ENCODE results near the gene CCDC78.
"Not testable (repeated sequence)": the region's sequence is repeated elsewhere in the genome, so short reads cannot be mapped to it uniquely, and the experiment has no call there.

Gene CCDC78

DNA sequence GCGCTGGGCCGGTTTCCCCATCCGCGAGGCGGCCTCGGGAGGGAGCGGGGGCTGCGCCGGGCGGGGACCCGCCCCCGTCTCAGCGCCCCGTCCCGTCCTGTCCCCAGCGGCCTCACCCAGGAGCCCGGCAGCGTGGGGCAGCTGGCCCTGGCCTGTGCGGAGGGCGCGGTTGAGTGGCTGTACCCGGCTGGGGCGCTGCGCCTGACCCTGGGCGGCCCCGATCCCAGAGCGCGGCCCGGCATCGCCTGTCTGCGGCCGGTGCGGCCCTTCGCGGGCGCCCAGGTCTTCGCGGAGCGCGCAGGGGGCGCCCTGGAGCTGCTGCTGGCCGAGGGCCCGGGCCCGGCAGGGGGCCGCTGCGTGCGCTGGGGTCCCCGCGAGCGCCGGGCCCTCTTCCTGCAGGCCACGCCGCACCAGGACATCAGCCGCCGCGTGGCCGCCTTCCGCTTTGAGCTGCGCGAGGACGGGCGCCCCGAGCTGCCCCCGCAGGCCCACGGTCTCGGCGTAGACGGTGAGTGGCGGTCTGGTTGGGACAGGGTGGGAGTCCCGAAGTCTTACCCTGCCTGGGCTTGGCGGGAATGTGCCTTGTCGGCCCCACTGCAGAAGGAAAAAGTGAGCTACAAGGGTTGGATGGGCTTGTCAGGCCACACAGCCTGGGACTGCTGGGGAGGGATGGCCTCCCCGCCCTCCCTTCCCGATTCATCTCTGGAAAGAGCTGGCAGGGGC, 10.6 kb downstream of the CCDC78 start:
- Mint-ChIP-seq H3K4me1 (ENCODE audit: low read depth) (peaks cover 27% of the 10 kb centered on the region), H3K4me3 (peak overlapping the region; percentile 67), H3K36me3 (ENCODE audit: low read depth) (no peaks in the 10 kb centered on the region), H3K27ac (no peak overlapping the region), H3K27me3 (peaks cover 12% of the 10 kb centered on the region), H3K9me3 (no peaks in the 10 kb centered on the region)

GRCh38 chr16:714558-715476, 11.4 kb downstream of the CCDC78 start, which contains the start of gene METRN:
Gene METRN, plus strand, starts transcription at chr16:715118. Its CDS starts 172 bp downstream, at chr16:715290.
- Mint-ChIP-seq H3K4me3 (peak within 1 kb of the TSS; percentile 67), H3K9me3 (no peaks in the 10 kb centered on the region), H3K4me1 (ENCODE audit: low read depth) (peaks cover 20% of the 10 kb centered on the region), H3K27ac (no peak within 1 kb of the TSS), H3K36me3 (ENCODE audit: low read depth) (no peaks in the 10 kb centered on the region), H3K27me3 (peaks cover 18% of the 10 kb centered on the region)

DNA sequence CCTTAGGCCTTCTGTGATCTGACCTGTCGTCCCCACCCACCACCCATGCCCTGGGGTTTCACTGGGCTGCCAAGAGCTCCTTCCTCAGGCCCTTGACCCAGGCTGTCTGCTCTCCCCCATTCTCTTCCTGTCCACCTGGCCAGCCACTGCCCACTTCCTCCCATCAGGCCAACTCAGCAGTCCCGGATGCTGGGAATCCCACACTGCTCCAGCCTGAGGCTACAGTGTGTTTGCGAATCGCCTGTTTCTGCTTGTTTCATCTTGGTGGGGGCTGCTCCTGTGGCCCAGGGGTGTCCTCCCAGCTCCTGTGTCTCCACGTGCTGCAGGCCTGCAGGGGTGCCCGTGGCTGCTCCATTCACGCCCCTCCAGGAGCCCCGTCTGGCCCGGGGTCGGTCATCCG, 12.2 kb downstream of the CCDC78 start:
- no peak overlapping the region for H3K27ac Mint-ChIP-seq
- H3K9me3 Mint-ChIP-seq, result no peaks in the 10 kb centered on the region
- peaks cover 12% of the 10 kb centered on the region for H3K4me1 Mint-ChIP-seq (ENCODE audit: low read depth)
- no peak overlapping the region for H3K4me3 Mint-ChIP-seq
- no peaks in the 10 kb centered on the region for H3K36me3 Mint-ChIP-seq (ENCODE audit: low read depth)
- H3K27me3 Mint-ChIP-seq, result peaks cover 24% of the 10 kb centered on the region

GRCh38 chr16:712740-713250, 13.4 kb downstream of the CCDC78 start:
- H3K9me3 Mint-ChIP-seq; H3K4me1 Mint-ChIP-seq (ENCODE audit: low read depth); H3K36me3 Mint-ChIP-seq (ENCODE audit: low read depth); H3K27ac Mint-ChIP-seq; H3K4me3 Mint-ChIP-seq: not testable (repeated sequence)
- H3K27me3 Mint-ChIP-seq, result peaks cover 32% of the 10 kb centered on the region

GRCh38 chr16:711548-712320, 14.5 kb downstream of the CCDC78 start:
- peaks cover 7% of the 10 kb centered on the region for H3K4me1 Mint-ChIP-seq (ENCODE audit: low read depth)
- no peak overlapping the region for H3K27ac Mint-ChIP-seq
- no peaks in the 10 kb centered on the region for H3K36me3 Mint-ChIP-seq (ENCODE audit: low read depth)
- H3K4me3 Mint-ChIP-seq, result no peak overlapping the region
- H3K27me3 Mint-ChIP-seq, result peaks cover 39% of the 10 kb centered on the region
- H3K9me3 Mint-ChIP-seq, result no peaks in the 10 kb centered on the region

GRCh38 chr16:711084-711483, 15.2 kb downstream of the CCDC78 start:
- H3K9me3 Mint-ChIP-seq, result no peaks in the 10 kb centered on the region
- no peaks in the 10 kb centered on the region for H3K36me3 Mint-ChIP-seq (ENCODE audit: low read depth)
- peaks cover 3% of the 10 kb centered on the region for H3K4me1 Mint-ChIP-seq (ENCODE audit: low read depth)
- no peak overlapping the region for H3K4me3 Mint-ChIP-seq
- H3K27ac Mint-ChIP-seq, result no peak overlapping the region
- peaks cover 45% of the 10 kb centered on the region for H3K27me3 Mint-ChIP-seq

DNA sequence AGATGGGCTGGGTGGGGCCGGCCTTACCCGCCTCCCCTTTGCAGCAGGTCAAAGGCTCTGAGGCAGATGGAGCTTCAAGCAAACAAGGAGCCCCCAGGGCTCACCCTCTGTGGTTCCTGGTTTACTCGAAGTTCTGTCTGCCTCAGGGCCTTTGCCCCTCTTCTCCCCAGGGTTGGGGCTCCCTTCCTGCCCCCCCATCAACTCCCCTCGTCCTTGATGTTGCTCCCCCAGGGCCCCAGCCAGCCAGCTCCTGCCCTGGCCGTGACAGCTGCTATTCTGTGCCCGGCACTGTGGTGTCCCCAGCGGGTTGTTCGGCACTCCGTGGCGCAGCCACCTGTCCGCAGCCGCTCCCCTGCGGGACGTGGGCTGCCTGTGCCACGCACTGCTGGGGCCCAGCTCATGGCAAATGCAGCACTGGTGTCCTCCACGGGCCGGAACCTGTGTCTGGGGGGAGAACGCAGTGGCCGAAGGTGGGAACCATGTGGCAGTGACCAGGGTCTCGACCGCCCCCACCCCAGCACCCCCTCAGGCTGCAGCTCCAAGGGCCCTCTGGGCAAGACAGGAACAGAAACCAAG, 15.7 kb downstream of the CCDC78 start:
- Mint-ChIP-seq H3K4me1 (ENCODE audit: low read depth) (no peaks in the 10 kb centered on the region), H3K27ac (no peak overlapping the region), H3K4me3 (no peak overlapping the region), H3K36me3 (ENCODE audit: low read depth) (no peaks in the 10 kb centered on the region), H3K9me3 (no peaks in the 10 kb centered on the region), H3K27me3 (peaks cover 45% of the 10 kb centered on the region)

DNA sequence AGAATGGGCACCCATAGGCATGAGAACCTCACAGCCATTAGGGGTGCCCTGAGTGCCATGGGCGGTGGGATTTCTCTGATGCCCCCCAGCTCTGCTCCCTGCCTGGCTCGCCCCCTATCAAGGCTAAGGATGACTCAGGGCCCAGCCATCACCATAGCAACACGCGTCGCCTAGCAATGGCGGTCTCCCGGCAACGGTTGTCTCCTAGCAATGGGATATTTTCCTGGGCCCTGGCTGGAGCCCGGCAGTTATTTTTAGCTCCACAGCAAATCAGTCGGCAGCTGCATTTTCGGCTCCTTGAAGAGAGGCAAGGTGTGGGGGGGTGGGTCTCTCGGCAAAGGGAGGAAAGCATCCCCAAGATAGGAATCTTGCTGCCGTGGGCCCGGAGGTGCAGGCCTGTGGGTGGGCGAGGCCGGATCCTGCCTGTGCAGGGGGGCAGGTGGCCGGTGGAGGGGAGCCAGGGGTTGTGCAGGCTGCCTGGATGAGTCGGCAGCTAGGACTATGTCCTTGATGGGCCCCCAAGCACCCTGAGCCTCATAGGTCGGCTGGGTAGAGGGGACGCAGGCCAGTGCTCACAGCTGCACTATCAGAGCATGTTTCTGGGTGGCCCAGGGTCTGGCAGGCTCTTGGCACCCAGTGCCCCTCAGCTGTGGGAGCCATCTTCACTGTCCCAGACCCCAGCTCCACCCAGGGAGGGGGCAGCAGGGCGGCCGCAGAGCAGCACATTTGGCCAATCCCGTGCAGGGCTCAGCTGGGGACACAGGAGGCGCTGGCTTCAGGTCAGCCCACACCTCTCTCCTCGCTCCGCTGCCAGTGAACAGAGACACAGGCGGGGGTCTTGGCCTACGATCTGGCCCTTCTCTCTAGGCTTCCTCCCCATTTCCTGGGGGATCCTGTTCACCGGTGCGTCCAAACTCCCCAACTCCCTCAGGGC, 16.4 kb downstream of the CCDC78 start:
- H3K4me3 Mint-ChIP-seq, result no peak overlapping the region
- H3K27ac Mint-ChIP-seq, result no peak overlapping the region
- H3K27me3 Mint-ChIP-seq, result peaks cover 45% of the 10 kb centered on the region
- H3K9me3 Mint-ChIP-seq, result no peaks in the 10 kb centered on the region
- no peaks in the 10 kb centered on the region for H3K4me1 Mint-ChIP-seq (ENCODE audit: low read depth)
- no peaks in the 10 kb centered on the region for H3K36me3 Mint-ChIP-seq (ENCODE audit: low read depth)

GRCh38 chr16:708959-709358, 17.3 kb downstream of the CCDC78 start:
- Mint-ChIP-seq H3K9me3 (no peaks in the 10 kb centered on the region), H3K27me3 (peaks cover 42% of the 10 kb centered on the region), H3K4me3 (no peak overlapping the region), H3K27ac (no peak overlapping the region), H3K4me1 (ENCODE audit: low read depth) (no peaks in the 10 kb centered on the region), H3K36me3 (ENCODE audit: low read depth) (no peaks in the 10 kb centered on the region)

DNA sequence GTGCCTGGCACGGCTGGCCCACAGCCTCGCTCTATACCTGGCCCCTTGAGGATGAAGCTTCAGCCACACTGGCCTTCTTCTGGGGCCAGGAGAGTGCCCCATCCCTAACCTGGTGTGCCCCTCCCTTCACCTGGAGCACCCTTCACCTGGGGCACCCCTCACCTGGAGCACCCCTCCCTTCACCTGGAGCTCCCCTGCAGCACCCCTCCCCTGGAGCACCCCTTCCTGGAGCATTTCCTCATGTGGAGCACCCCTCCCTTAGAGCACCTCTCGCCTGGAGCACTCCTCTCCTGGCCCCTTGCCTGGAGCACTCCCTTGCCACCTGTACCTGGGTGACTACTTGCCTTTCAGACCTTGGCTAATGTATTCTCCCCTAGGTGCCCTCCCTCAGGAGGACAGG, 18.2 kb downstream of the CCDC78 start:
- Mint-ChIP-seq H3K4me1 (ENCODE audit: low read depth) (no peaks in the 10 kb centered on the region), H3K4me3 (no peak overlapping the region), H3K27ac (no peak overlapping the region), H3K27me3 (peaks cover 43% of the 10 kb centered on the region), H3K9me3 (no peaks in the 10 kb centered on the region), H3K36me3 (ENCODE audit: low read depth) (no peaks in the 10 kb centered on the region)

DNA sequence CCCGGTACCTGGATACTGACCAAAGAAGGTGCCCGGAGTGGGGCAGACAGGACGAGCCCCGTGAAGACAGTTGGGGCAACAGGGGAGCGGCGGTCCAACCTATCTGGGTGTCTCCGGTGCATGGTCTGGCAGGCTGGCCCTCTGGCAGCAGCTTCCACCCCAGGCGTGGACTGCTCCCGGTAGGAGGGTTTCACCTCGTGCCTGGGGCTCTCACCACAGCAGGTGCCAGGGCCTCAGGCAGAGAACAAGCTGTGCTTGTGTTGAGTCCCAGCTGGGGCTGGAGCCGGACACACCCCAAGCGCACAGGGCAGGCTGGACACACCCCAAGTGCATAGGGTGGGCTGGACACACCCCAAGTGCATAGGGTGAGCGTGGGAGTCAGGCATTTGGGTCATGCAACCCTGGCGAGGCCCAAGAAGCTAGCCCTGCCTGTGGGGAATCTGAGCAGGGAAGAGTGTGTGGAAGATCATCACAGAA, 19.1 kb downstream of the CCDC78 start:
- H3K36me3 Mint-ChIP-seq (ENCODE audit: low read depth), result no peaks in the 10 kb centered on the region
- no peak overlapping the region for H3K4me3 Mint-ChIP-seq
- peaks cover 48% of the 10 kb centered on the region for H3K27me3 Mint-ChIP-seq

GRCh38 chr16:706189-707061, 19.8 kb downstream of the CCDC78 start:
- Mint-ChIP-seq H3K27me3 (peaks cover 54% of the 10 kb centered on the region), H3K4me1 (ENCODE audit: low read depth) (no peaks in the 10 kb centered on the region), H3K27ac (no peak overlapping the region), H3K36me3 (ENCODE audit: low read depth) (no peaks in the 10 kb centered on the region), H3K9me3 (no peaks in the 10 kb centered on the region), H3K4me3 (no peak overlapping the region)

More for the DNA sequence above, 19.1 kb downstream of the CCDC78 start:
- Mint-ChIP-seq H3K4me1 (ENCODE audit: low read depth) (no peaks in the 10 kb centered on the region), H3K27ac (no peak overlapping the region), H3K9me3 (no peaks in the 10 kb centered on the region)

Data from stimulated activated naive CD8-positive, alpha-beta T cell treated with anti-CD3 and anti-CD28 coated beads, Interleukin-15, Interleukin-2, amounts not matched to agents 100 ng/mL and 50 ng/mL, for 24 hours (primary cell).